HG02763 (cell line): ENCODE results near the gene VCL.
A peak's percentile ranks its signal among the peaks of the same experiment; 100 is the strongest.
"Not testable (repeated sequence)": the region's sequence is repeated elsewhere in the genome, so short reads cannot be mapped to it uniquely, and the experiment has no call there.

Experiments
- ATAC-seq: cut with Tn5 transposase; IDR thresholded peaks from one replicate; pipeline ENCODE4 v1.9.1; 2021; ENCODE audit warnings: mild to moderate bottlenecking, moderate library complexity; ENCODE audit not compliant: unreplicated experiment

VCL gene

DNA sequence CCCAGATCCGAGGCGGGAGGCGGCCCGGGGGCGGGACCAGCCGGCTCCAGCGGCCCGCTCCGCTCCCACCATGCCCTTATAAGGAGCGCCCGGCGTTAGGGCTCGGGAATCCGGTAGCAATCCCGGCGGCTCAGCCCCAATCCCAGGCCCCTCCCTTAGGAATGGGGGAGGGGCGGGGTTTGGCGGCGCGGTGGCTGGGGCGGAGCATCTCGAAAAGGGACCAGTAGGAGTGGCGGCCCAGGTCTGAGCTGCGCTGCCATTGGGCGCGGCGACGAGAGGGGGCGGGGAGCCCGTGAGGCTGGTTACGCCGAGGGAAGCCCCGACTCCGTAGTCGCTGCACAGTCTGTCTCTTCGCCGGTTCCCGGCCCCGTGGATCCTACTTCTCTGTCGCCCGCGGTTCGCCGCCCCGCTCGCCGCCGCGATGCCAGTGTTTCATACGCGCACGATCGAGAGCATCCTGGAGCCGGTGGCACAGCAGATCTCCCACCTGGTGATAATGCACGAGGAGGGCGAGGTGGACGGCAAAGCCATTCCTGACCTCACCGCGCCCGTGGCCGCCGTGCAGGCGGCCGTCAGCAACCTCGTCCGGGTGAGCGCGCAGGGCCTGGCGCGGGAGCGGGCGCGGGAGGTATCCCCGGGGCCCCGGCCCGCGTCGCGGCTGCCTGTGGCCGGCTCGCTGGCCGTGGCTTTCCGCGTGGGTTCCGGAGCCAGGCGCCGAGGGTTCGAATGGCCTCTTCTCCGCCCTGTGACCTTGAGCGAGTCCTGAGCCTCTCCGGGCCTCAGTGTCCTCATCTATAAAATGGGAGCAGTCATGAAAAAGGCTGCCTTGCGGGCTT, at the start of gene VCL:
Gene VCL (plus strand): TSS at position 330 of the 836 bp plus-strand sequence. CDS start 92 bp downstream, at position 422.
- peak; percentile 96 for ATAC-seq

DNA sequence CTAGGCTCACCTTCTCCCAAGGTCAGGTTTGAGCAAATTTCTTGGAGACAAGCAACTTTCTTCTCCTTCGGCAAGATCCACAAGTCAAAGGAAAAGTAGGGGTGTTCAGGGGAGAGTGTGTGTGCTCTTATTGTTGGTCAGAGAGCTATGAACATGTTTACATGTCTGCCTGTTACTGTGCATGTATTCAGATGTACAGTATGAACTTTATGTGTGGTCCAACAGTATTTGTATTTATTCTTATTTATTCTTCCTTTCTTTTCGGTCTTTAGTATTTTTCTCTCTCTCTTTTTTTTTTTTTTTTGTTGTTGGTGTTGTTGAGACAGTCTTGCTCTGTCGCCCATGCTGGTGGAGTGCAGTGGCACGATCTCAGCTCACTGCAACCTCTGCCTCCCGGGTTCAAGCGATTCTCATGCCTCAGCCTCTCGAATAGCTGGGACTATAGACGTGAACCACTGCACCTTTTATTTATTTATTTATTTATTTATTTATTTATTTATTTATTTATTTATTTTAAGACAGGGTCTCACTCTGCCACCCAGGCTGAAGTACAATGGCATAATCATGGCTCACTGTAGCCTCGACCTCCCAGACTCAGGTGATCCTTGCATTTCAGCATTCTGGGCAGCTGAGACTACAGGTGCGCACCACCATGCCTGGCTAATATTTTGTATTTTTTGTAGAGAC, 48.8 kb upstream of the VCL start:
- no peak for ATAC-seq

DNA sequence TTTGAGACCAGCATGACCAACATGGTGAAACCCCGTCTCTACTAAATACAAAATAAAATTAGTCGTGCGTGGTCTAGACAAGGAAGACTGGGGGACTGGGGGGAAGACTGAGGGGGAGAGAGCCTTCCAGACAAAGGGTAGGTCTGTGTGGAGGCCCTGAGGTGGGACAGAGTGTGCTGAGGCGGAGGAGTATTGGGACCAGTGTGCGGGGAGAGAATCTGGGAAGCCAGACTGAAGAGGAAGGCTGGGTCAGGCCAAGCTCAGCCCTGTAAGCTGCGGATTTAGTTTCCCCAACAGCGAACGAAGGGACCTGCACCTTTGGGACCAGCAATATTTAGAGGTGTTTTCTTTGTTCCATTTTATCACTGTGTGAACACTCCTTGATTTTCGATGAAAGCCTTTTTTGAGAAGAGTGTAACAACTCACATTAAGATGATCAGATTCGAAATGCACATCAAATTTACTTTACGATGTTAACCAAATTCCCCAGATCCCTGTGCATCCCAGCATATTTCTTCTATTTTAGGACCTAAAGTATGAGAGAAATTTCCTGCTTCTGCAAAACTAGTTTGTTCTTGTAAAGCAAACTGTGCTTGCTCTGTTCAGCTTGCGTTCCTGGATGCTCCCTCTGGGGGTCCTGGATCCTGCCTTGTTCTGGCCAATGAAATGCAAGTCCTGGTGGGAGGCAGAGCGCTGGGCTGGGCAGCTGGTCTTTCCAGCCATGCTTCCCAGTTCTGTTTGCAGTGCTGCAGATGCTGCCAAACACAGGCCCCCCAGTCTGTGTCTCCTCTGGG, 47.6 kb upstream of the VCL start:
- ATAC-seq, result no peak

GRCh38 chr10:73953665-73954064, 44.3 kb upstream of the VCL start:
- no peak for ATAC-seq

DNA sequence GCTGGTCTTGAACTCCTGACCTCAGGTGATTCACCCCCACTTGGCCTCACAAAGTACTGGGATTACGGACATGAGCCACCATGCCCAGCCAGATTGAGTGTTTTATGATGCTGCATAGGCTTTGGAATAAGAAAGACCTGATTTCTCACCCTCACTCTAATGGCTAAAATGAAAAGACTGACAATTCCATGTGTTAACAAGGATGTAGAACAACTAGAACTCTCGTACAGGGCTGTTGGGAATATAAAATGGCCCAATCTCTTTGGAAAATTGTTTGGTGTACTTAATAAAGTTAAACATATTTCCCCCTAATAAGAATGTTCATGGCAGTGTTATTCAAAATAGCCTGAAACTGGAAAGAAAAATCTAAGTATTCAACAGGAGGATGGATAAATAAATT, 43.2 kb upstream of the VCL start:
- no peak for ATAC-seq

GRCh38 chr10:73955719-73956118, 42.2 kb upstream of the VCL start:
- no peak for ATAC-seq

GRCh38 chr10:73956476-73957359, 41.2 kb upstream of the VCL start:
- ATAC-seq, result no peak

- ATAC-seq, result peak; percentile 49
These were observed 38.3 kb upstream of the VCL start for GRCh38 chr10:73959484-73960243.

DNA sequence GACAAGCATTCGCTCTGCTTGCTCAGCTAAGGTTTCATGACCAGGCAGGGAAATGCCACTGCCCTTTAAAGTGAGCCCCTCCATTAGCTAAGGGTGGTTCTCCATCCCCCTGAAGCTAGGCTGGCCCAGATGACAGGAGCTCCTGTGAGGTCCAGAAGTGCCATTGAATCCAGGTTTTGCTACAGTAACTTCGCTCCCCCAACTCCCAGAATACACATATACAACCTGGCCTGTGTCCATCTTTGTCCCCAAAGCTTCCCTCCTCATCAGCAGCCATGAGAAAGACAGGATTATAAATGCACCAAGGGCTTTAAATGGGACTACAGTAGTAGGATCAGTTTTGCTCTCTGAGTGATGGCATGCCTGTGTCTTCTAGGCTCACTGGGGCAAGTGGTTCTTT, 35.5 kb upstream of the VCL start:
- no peak for ATAC-seq

DNA sequence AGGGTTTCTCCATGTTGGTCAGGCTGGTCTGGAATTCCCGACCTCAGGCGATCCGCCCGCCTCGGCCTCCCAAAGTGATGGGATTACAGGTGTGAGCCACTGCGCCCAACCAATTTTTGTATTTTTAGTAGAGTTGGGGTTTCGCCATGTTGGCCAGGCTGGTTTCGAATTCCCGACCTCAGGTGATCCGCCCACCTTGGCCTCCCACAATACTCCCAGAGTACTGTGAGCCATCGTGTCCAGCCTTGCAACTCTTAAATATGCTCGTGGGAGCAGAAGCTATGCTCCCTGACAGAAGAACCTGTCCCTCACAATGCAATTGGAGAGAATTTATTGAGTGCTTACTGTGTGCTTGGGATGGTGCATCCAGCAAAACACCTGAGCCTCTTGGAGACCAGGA, 34.4 kb upstream of the VCL start:
- ATAC-seq, result not testable (repeated sequence)

DNA sequence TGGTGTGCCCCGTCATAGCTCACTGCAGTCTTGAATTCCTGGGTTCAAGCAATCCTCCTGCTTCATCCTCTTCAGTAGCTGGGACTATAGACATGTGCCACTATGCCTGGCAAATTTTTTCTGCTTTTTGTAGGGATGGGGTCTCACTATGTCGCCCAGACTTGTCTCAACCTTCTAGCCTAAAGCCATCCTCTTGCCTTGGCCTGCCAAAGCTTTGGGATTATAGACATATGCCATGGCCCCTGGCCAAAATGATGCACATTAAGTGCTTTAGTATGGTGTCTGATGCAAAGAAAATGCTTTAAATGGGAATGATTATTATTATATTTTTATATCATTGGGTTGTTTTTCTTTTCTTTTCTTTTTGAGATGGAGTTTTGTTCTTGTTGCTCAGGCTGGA, 33.2 kb upstream of the VCL start:
- ATAC-seq, result no peak

DNA sequence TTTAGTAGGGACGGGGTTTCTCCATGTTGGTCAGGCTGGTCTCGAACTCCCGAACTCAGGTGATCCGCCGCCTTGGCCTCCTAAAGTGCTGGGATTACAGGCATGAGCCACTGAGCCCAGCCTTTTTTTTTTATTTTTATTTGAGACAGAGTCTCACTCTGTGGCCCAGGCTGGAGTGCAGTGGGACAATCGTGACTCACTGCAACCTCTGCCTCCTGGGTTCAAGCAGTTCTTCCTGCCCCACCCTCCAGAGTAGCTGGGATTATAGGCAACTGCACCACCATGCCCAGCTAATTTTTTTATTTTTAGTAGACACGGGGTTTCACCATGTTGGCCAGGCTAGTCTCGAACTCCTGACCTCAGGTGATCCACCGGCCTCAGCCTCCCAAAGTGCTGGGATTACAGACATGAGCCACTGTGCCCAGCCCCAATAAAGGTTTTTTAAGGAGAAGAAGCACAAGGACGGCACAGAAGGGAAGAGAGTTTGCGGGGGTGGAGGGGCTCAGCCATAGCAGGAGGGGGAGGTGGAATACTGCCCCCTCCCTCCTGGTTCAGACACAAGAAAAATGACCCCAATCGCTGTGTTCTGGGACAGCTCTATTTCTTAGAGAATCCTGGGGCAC, 32.5 kb upstream of the VCL start:
- ATAC-seq, result not testable (repeated sequence)

GRCh38 chr10:73965890-73966768, 31.8 kb upstream of the VCL start:
- ATAC-seq, result no peak

GRCh38 chr10:73967022-73967429, 30.9 kb upstream of the VCL start:
- ATAC-seq, result no peak

GRCh38 chr10:73967544-73967943, 30.4 kb upstream of the VCL start:
- ATAC-seq, result no peak

DNA sequence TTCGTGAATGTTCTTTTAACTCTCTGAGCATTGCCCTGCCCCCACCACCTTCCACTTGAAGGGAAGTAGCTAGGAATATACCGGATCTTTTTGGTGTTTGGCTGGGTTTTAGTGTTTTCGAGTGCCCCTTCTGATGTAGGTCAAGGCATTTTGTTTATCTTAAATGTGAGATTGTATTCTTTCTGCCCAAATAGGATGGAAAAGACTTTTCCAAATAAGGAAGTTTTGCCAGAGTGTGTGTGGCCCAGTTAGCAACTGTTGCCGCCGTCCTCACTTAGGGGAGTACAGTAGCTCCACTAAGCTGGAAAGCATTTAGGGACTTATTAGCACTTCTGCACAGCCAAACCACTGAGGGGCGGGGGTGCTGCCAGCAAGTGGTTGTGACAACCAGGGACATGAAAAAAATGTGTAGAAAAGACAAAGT, 29.8 kb upstream of the VCL start:
- ATAC-seq, result no peak

DNA sequence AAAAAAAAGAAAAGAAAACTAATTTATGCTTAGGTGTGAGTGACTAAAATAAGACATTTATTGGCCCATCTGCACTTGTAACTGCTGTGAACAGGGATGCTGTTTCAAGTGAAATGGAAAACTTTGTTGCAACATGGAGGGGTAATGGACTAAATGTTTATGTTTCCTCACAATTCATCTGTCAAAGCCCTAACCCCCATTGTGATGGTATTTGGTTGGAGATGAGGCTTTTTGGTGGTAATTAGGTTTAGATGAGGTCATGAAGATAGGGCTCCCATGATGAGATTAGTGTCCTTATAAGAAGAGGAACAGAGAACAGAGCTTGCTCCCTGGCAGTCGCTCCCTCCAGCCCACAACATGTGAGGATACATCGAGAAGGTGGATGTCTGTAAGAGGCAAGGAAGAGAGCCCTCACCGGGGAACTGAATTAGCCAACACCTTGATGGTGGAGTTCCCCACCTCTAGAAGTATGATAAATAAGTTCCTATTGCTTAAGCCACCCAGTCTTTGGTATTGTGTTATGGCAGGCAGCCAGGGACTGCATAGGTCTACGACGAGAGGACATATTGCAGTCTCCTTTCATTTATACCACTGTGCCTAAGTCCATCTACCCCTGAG, 28.6 kb upstream of the VCL start:
- ATAC-seq, result no peak

DNA sequence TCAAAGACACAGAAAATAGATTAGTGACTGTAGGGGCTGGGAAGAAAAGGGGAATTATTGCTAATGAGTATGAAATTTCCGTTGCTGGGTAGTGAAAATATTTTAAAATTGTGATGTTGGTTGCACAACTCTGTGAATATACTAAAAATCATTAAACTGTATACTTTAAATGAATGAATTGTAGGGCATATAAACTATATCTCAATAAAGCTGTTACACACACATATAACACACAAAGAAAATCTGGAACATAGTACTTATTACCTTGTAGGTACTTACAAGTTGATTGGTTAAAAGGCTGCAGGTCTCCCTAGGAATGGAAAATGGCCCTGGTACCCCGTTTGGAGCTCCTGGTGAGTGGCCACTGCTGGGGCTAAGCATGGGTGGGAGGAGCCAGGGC, 27.1 kb upstream of the VCL start:
- ATAC-seq, result no peak
